ENCODE results near the gene CRYGD. TPM values are rescaled to one million over a fixed set of nuclear protein-coding genes. Genes with fewer than 3 reads are reported as not detected.

The CRYGD gene
- total and polyA plus RNA-seq, 9 of the 15 experiments (the other 6 are each of a cell fraction or from before 2014, with no cell fraction given) = not detected

DNA sequence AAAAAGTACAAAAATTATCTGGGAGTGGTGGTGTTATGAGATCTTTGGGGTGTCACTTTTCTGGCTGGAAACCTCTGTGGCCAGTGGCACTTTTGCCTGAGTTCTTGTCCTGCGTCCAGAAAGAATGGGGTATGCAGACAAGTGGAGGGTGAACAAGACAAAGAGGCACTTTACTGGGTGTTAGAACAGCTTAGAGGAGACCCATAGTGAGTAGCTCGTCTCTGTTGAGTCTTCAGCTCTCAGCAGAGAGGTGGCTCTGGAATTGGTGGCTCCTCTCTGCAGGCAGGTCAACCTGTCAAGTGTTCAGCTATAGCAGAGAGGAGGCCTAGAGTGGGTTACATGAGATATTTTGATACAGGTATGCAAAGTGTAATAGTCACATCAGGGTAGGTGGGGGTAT is 26.1 kb downstream of the CRYGD start:
- CTCF ChIA-PET (ENCODE audit: low intra/inter-chr PET ratio) = no interaction called here
- no peak overlapping the region for H3K4me2 ChIP-seq (ENCODE audit: insufficient read depth, low read length)
- POLR2A ChIA-PET = no interaction called here

More for the DNA sequence above, 26.1 kb downstream of the CRYGD start:
- H3K36me3 ChIP-seq (ENCODE audit: control insufficient read depth, insufficient read depth, low read length) = no peaks in the 10 kb centered on the region
- intact Hi-C loops (cut with micrococcal nuclease) (no loop called here), in situ Hi-C loops (cut with MboI) (no loop called here)
- no peak overlapping the region for H3K27ac ChIP-seq (ENCODE audit: extremely low read depth, low read depth, low read length)
- H3K79me2 ChIP-seq (ENCODE audit: control insufficient read depth, insufficient read depth, low read length) = no peaks in the 10 kb centered on the region
- H4K20me1 ChIP-seq (replicated peaks; ENCODE audit: control insufficient read depth, insufficient read depth, low read length) = no peaks in the 10 kb centered on the region
- H3K4me1 ChIP-seq (replicated peaks in 1 of 2; ENCODE audit: control insufficient read depth in 2 of 2, insufficient read depth in 2 of 2, low read length in 2 of 2) = no peaks in the 10 kb centered on the region
- H3K9ac ChIP-seq (ENCODE audit: insufficient read depth in 1 of 2, low read depth in 2 of 2, low read length in 2 of 2) = no peak overlapping the region
- no peak for TF ChIP-seq ZNF551 (CRISPR knock-in tag; IDR thresholded peaks at IDR 0.05)
- no peak for TF ChIP-seq CBX3 (IDR thresholded peaks at IDR 0.05; ENCODE audit: borderline replicate concordance in 1 of 2, low read length in 2 of 2)
- TF ChIP-seq TEAD4 (IDR thresholded peaks at IDR 0.05; ENCODE audit: low read length) = no peak
- no peak for TF ChIP-seq TEAD4 (CRISPR knock-in tag; IDR thresholded peaks at IDR 0.05; ENCODE audit: borderline replicate concordance)
- TF ChIP-seq, protein P1, sequence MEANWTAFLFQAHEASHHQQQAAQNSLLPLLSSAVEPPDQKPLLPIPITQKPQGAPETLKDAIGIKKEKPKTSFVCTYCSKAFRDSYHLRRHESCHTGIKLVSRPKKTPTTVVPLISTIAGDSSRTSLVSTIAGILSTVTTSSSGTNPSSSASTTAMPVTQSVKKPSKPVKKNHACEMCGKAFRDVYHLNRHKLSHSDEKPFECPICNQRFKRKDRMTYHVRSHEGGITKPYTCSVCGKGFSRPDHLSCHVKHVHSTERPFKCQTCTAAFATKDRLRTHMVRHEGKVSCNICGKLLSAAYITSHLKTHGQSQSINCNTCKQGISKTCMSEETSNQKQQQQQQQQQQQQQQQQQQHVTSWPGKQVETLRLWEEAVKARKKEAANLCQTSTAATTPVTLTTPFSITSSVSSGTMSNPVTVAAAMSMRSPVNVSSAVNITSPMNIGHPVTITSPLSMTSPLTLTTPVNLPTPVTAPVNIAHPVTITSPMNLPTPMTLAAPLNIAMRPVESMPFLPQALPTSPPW (CRISPR knock-in tag; IDR thresholded peaks at IDR 0.05) = no peak
- no peak for TF ChIP-seq GTF2E2 (tag; IDR thresholded peaks at IDR 0.05)
- TF ChIP-seq NFYB (IDR thresholded peaks at IDR 0.05; ENCODE audit: extremely low read depth, insufficient read length) = no peak
- no peak for TF ChIP-seq CXXC5 (CRISPR knock-in tag; IDR thresholded peaks at IDR 0.05)
- no peak for TF ChIP-seq ZNF668 (CRISPR knock-in tag; IDR thresholded peaks at IDR 0.05)
- no peak for TF ChIP-seq JUN (IDR thresholded peaks at IDR 0.05; ENCODE audit: borderline replicate concordance, low read depth, low read length)
- no peak for TF ChIP-seq JUN (CRISPR knock-in tag; IDR thresholded peaks at IDR 0.05; ENCODE audit: borderline replicate concordance)
- ATAC-seq = no peak
- H3K4me3 ChIP-seq = no peak overlapping the region
- H2AFZ ChIP-seq (ENCODE audit: low read depth, low read length) = no peak overlapping the region
- no peaks in the 10 kb centered on the region for H3K9me3 ChIP-seq (replicated peaks; ENCODE audit: control insufficient read depth, insufficient read depth, low read depth, low read length)
- no peak for FAIRE-seq
- H3K9me1 ChIP-seq (ENCODE audit: control insufficient read depth, insufficient read depth, low read length) = no peaks in the 10 kb centered on the region
- no TSS peak for BruUV-seq (replicated peaks)
- H3K27me3 ChIP-seq (ENCODE audit: control insufficient read depth in 2 of 2, insufficient read depth in 2 of 2, low read length in 2 of 2) = 0 out of 5 replicates have a peak, but pooled peaks cover 0 to 6% of the 10 kb centered on the region in 2 experiments
- DNase-seq (ENCODE audit: extremely low read depth in 1 of 4, low spot score in 3 of 4) = no peak
- WGBS (ENCODE audit: insufficient coverage, low coverage, missing lambda C conversion rate) = no CpG with 5 or more reads among the region's 2 CpGs

Measured in K562 (cell line).